GM23338 (cell line): ENCODE data around the gene ZNF546.
"Not testable (repeated sequence)": the region's sequence is repeated elsewhere in the genome, so short reads cannot be mapped to it uniquely, and the experiment has no call there.

Experiments
- CTCF ChIP-seq, 2 experiments: fragments of 200-600 bp in 1 of 2; sonication (generic) in 1 of 2; conservative IDR thresholded peaks; 2 replicates each; pipeline versions ENCODE4 v1.5.1 to v1.6.1; 2016 to 2017; ENCODE audit warnings: antibody characterized with exemption in 2 of 2, low read depth in 2 of 2, mild to moderate bottlenecking in 2 of 2, moderate library complexity in 1 of 2
- EZH2 ChIP-seq: fragments of 200-600 bp; sonication (generic); IDR thresholded peaks from one replicate; pipeline ENCODE4 v1.8.0; 2017; ENCODE audit warnings: antibody characterized with exemption, mild to moderate bottlenecking, low read depth; ENCODE audit not compliant: unreplicated experiment
- EZH2phosphoT487 ChIP-seq: fragments of 200-600 bp; sonication (generic); IDR thresholded peaks from one replicate; pipeline ENCODE4 v1.8.1; 2018; ENCODE audit warnings: antibody characterized with exemption; ENCODE audit not compliant: unreplicated experiment
- POLR2AphosphoS5 ChIP-seq: IDR thresholded peaks from 2 replicates; pipeline ENCODE4 v1.6.1; 2016; ENCODE audit warnings: antibody characterized with exemption, low read depth
- REST ChIP-seq: IDR thresholded peaks from one replicate; pipeline ENCODE4 v1.6.1; 2018; ENCODE audit warnings: antibody characterized with exemption; ENCODE audit not compliant: unreplicated experiment
- ZNF331 ChIP-seq: fragments of 250-450 bp; sonication (Bioruptor Pico); IDR thresholded peaks from 2 replicates; pipeline ENCODE4 v1.5.0; 2020; ENCODE audit warnings: low read depth, mild to moderate bottlenecking, moderate library complexity
- ZNF462 ChIP-seq: fragments of 250-450 bp; sonication (Bioruptor Pico); IDR thresholded peaks from 2 replicates; pipeline ENCODE4 v1.5.0; 2020; ENCODE audit warnings: mild to moderate bottlenecking, moderate library complexity

GRCh38 chr19:39959407-39959806, 37.5 kb upstream of the ZNF546 start:
- TF ChIP-seq REST; EZH2phosphoT487; ZNF331 (CRISPR knock-in tag); CTCF (conservative IDR thresholded peaks at IDR 0.05; ENCODE audit: low read depth in 2 of 2); EZH2; POLR2AphosphoS5; ZNF462 (CRISPR knock-in tag): not testable (repeated sequence)
